Neuronal stem cell (in vitro differentiated cells): ENCODE measurements around the gene SPCS2.
"Not testable (repeated sequence)": the region's sequence is repeated elsewhere in the genome, so short reads cannot be mapped to it uniquely, and the experiment has no call there.

Experiments
- DNase-seq: peaks from one replicate; pipeline ENCODE4 v3.0.0-alpha.2; 2013; ENCODE audit warnings: low spot score
- H2AFZ ChIP-seq: one replicate; pipeline ENCODE4 v1.6.1; 2013; ENCODE audit warnings: mild to moderate bottlenecking, low read length, inconsistent platforms
- H2AK5ac ChIP-seq: 2 replicates; pipeline ENCODE4 v1.6.1; 2013; ENCODE audit warnings: low read depth, mild to moderate bottlenecking, inconsistent platforms, low read length, moderate library complexity, mixed read lengths
- H2BK120ac ChIP-seq: 2 replicates; pipeline ENCODE4 v1.6.1; 2013; ENCODE audit warnings: low read depth, mild to moderate bottlenecking, inconsistent platforms, low read length, moderate library complexity, mixed read lengths
- H2BK12ac ChIP-seq: one replicate; pipeline ENCODE4 v1.6.1; 2013; ENCODE audit warnings: low read length, inconsistent platforms
- H2BK15ac ChIP-seq: 2 replicates; pipeline ENCODE4 v1.6.1; 2013; ENCODE audit warnings: mild to moderate bottlenecking, low read length, inconsistent platforms, mixed read lengths
- H2BK5ac ChIP-seq: one replicate; pipeline ENCODE4 v1.6.1; 2013; ENCODE audit warnings: inconsistent platforms, mild to moderate bottlenecking, low read length, moderate library complexity
- H3K14ac ChIP-seq: one replicate; pipeline ENCODE4 v1.6.1; 2013; ENCODE audit warnings: low read length, inconsistent platforms
- H3K18ac ChIP-seq: 2 replicates; pipeline ENCODE4 v1.6.1; 2013; ENCODE audit warnings: low read length, inconsistent platforms
- H3K23ac ChIP-seq: 2 replicates; pipeline ENCODE4 v1.6.1; 2013; ENCODE audit warnings: low read depth, mild to moderate bottlenecking, mixed read lengths, low read length, inconsistent platforms; ENCODE audit not compliant: poor library complexity
- H3K27ac ChIP-seq: replicated peaks from 3 replicates; pipeline ENCODE4 v1.5.1; 2013; ENCODE audit warnings: low read length, inconsistent platforms
- H3K27me3 ChIP-seq, 3 experiments: 2 replicates each; pipeline ENCODE4 v1.6.1; 2013; ENCODE audit warnings: low read length in 3 of 3, mild to moderate bottlenecking in 2 of 3, inconsistent platforms in 1 of 3, low read depth in 1 of 3, mixed read lengths in 1 of 3, moderate library complexity in 1 of 3; ENCODE audit not compliant: control insufficient read depth in 3 of 3, insufficient read depth in 3 of 3
- H3K36me3 ChIP-seq, 2 donors: replicated peaks in 1 of 2; 2 replicates each; pipeline ENCODE4 v1.6.1; 2013; ENCODE audit warnings: low read length in 2 of 2; ENCODE audit not compliant: control insufficient read depth in 2 of 2, insufficient read depth in 2 of 2
- H3K4ac ChIP-seq: 2 replicates; pipeline ENCODE4 v1.6.1; 2013; ENCODE audit warnings: inconsistent platforms, mild to moderate bottlenecking, low read length, moderate library complexity
- H3K4me1 ChIP-seq, 2 donors: 1 replicate in 1 of 2; 2 replicates in 1 of 2; pipeline ENCODE4 v1.6.1; 2013; ENCODE audit warnings: low read length in 2 of 2, low read depth in 1 of 2; ENCODE audit not compliant: control insufficient read depth in 2 of 2, insufficient read depth in 1 of 2
- H3K4me2 ChIP-seq: one replicate; pipeline ENCODE4 v1.6.1; 2013; ENCODE audit warnings: mild to moderate bottlenecking, low read length, inconsistent platforms; ENCODE audit not compliant: insufficient read depth, poor library complexity, severe bottlenecking
- H3K4me3 ChIP-seq, 2 donors: 2 replicates each; pipeline ENCODE4 v1.5.1; 2013; ENCODE audit warnings: low read length in 2 of 2, mild to moderate bottlenecking in 2 of 2, inconsistent platforms in 1 of 2, moderate library complexity in 1 of 2
- H3K79me1 ChIP-seq: one replicate; pipeline ENCODE4 v1.6.1; 2013; ENCODE audit warnings: low read depth, mild to moderate bottlenecking, inconsistent platforms, low read length, moderate library complexity
- H3K9ac ChIP-seq: one replicate; pipeline ENCODE4 v1.6.1; 2013; ENCODE audit warnings: mild to moderate bottlenecking, low read depth, low read length, inconsistent platforms; ENCODE audit not compliant: poor library complexity
- H3K9me3 ChIP-seq, 2 donors: replicated peaks in 1 of 2; 2 replicates each; pipeline versions ENCODE3 to v1.6.1; 2013; ENCODE audit warnings: low read length in 2 of 2, mild to moderate bottlenecking in 2 of 2, inconsistent platforms in 1 of 2, low read depth in 1 of 2, mixed read lengths in 1 of 2, moderate library complexity in 1 of 2; ENCODE audit not compliant: control insufficient read depth in 2 of 2, insufficient read depth in 1 of 2
- H4K8ac ChIP-seq: one replicate; pipeline ENCODE4 v1.6.1; 2013; ENCODE audit warnings: low read depth, mild to moderate bottlenecking, inconsistent platforms, low read length, moderate library complexity
- H4K91ac ChIP-seq: one replicate; pipeline ENCODE4 v1.6.1; 2013; ENCODE audit warnings: low read length, low read depth, mild to moderate bottlenecking, inconsistent platforms; ENCODE audit not compliant: poor library complexity
- WGBS, 2 donors: extraction: QIAGEN DNeasy Blood & Tissue Kit; methylation state at CpG; one replicate each; pipeline ENCODE4 v1.1.7; 2013; ENCODE audit warnings: missing lambda C conversion rate in 2 of 2, mixed read lengths in 1 of 2; ENCODE audit not compliant: insufficient read length in 2 of 2, insufficient replicate concordance in 1 of 2; ENCODE audit errors: extremely low coverage in 2 of 2; 5-methylcytosine and 5-hydroxymethylcytosine counted together

SPCS2 gene

GRCh38 chr11:75013051-75013450 is 64.0 kb downstream of the SPCS2 start:
- Histone ChIP-seq H2BK12ac (no peak overlapping the region), H2BK5ac (no peak overlapping the region), H3K4me1 (no peaks in the 10 kb centered on the region), H2BK120ac (no peak overlapping the region), H3K9ac (no peak overlapping the region), H3K9me3 (no peaks in the 10 kb centered on the region), H2BK15ac (no peak overlapping the region), H4K91ac (no peak overlapping the region), H2AFZ (no peak overlapping the region), H3K14ac (no peak overlapping the region), H3K4me2 (no peak overlapping the region), H3K4ac (no peak overlapping the region), H3K4me3 (no peak overlapping the region), H3K18ac (no peak overlapping the region), H4K8ac (no peak overlapping the region), H3K36me3 (peaks cover 3 to 32% of the 10 kb centered on the region in 2 donors), H3K23ac (no peak overlapping the region), H2AK5ac (no peak overlapping the region), H3K27me3 (no peaks in the 10 kb centered on the region), H3K79me1 (no peaks in the 10 kb centered on the region), H3K27ac (no peak overlapping the region)
- no peak for DNase-seq

- Histone ChIP-seq H3K9me3 (no peaks in the 10 kb centered on the region), H2BK12ac (no peak overlapping the region), H3K27ac (no peak overlapping the region), H2AK5ac (no peak overlapping the region), H3K36me3 (peaks cover 3 to 24% of the 10 kb centered on the region in 2 donors), H2BK5ac (no peak overlapping the region), H3K9ac (no peak overlapping the region), H2BK120ac (no peak overlapping the region), H4K91ac (no peak overlapping the region), H3K4ac (no peak overlapping the region), H3K4me1 (no peaks in the 10 kb centered on the region), H2AFZ (no peak overlapping the region), H4K8ac (no peak overlapping the region), H3K4me3 (no peak overlapping the region), H3K23ac (no peak overlapping the region), H3K4me2 (no peak overlapping the region), H3K79me1 (no peaks in the 10 kb centered on the region), H3K18ac (no peak overlapping the region), H3K27me3 (no peaks in the 10 kb centered on the region), H3K14ac (no peak overlapping the region), H2BK15ac (no peak overlapping the region)
- no CpG with 5 or more reads among the region's 1 CpG for WGBS, 2 donors
- no peak for DNase-seq
Observed at GRCh38 chr11:75014129-75014528, 65.1 kb downstream of the SPCS2 start.

- H3K27me3 ChIP-seq, H2AFZ ChIP-seq, H3K79me1 ChIP-seq, H3K9me3 ChIP-seq, H2BK5ac ChIP-seq, H3K23ac ChIP-seq, H2BK15ac ChIP-seq, H3K4me2 ChIP-seq, H3K4me3 ChIP-seq, H2BK120ac ChIP-seq, H2BK12ac ChIP-seq, H3K14ac ChIP-seq, H4K8ac ChIP-seq, H2AK5ac ChIP-seq, H4K91ac ChIP-seq, H3K4me1 ChIP-seq, H3K4ac ChIP-seq, H3K27ac ChIP-seq, DNase-seq, H3K18ac ChIP-seq, H3K9ac ChIP-seq, H3K36me3 ChIP-seq: not testable (repeated sequence)
- no CpG with 5 or more reads among the region's 3 CpGs for WGBS, 2 donors
Observed at GRCh38 chr11:75019200-75019599, 70.1 kb downstream of the SPCS2 start.

- H2BK5ac ChIP-seq, H4K8ac ChIP-seq, H2BK15ac ChIP-seq, H3K4me2 ChIP-seq, DNase-seq, H3K9me3 ChIP-seq, H3K27me3 ChIP-seq, H3K27ac ChIP-seq, H2AK5ac ChIP-seq, H3K4me1 ChIP-seq, H3K4ac ChIP-seq, H2BK120ac ChIP-seq, H3K14ac ChIP-seq, H2BK12ac ChIP-seq, H3K23ac ChIP-seq, H3K18ac ChIP-seq, H3K79me1 ChIP-seq, H3K9ac ChIP-seq, H4K91ac ChIP-seq, H3K4me3 ChIP-seq, H2AFZ ChIP-seq, H3K36me3 ChIP-seq: not testable (repeated sequence)
- no CpG with 5 or more reads among the region's 5 CpGs for WGBS, 2 donors
Observed at GRCh38 chr11:75020328-75020727, 71.3 kb downstream of the SPCS2 start.
